Measurements from ENCODE around the gene SMAD3. TPM values are rescaled to one million over a fixed set of nuclear protein-coding genes. Genes with fewer than 3 reads are reported as not detected.

The SMAD3 gene
- polyA plus RNA-seq, 1 donor from 2014 or later, result 1.0 TPM

DNA sequence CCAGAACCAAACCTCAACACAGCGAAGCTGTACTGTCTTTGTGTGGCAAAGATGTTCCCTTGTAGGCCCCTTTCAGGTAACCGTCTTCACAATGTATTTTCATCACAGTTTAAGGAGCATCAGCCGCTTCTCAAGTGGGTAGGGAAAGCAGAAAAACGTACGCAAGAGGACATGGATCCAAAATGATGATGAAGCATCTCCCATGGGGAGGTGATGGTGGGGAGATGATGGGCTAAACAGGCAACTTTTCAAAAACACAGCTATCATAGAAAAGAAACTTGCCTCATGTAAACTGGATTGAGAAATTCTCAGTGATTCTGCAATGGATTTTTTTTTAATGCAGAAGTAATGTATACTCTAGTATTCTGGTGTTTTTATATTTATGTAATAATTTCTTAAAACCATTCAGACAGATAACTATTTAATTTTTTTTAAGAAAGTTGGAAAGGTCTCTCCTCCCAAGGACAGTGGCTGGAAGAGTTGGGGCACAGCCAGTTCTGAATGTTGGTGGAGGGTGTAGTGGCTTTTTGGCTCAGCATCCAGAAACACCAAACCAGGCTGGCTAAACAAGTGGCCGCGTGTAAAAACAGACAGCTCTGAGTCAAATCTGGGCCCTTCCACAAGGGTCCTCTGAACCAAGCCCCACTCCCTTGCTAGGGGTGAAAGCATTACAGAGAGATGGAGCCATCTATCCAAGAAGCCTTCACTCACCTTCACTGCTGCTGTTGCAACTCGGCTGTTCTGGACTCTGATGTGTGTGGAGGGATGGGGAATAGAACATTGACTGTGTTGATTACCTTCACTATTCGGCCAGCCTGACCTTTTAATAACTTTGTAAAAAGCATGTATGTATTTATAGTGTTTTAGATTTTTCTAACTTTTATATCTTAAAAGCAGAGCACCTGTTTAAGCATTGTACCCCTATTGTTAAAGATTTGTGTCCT, 129.0 kb downstream of the SMAD3 start:
- Histone ChIP-seq H3K79me2 (replicated peaks; ENCODE audit: insufficient read depth, low read length) (no peaks in the 10 kb centered on the region), H3K4me3 (ENCODE audit: low read length) (no peak overlapping the region), H3K9me3 (ENCODE audit: low read length) (no peaks in the 10 kb centered on the region), H4K20me1 (ENCODE audit: insufficient read depth) (no peaks in the 10 kb centered on the region), H3K27me3 (ENCODE audit: insufficient read depth, low read depth, low read length) (no peaks in the 10 kb centered on the region), H3K27ac (ENCODE audit: low read length) (no peak overlapping the region), H3K9me2 (ENCODE audit: insufficient read depth, low read length) (no peaks in the 10 kb centered on the region), H3F3A (ENCODE audit: insufficient read depth, low read length, poor library complexity, severe bottlenecking) (no peaks in the 10 kb centered on the region), H3K36me3 (ENCODE audit: insufficient read depth, low read length) (peaks cover under 1% of the 10 kb centered on the region), H3K9ac (ENCODE audit: low read length) (no peak overlapping the region), H2AFZ (ENCODE audit: low read depth, low read length) (no peak overlapping the region), H3K4me2 (ENCODE audit: low read length) (no peak overlapping the region)
- TF ChIP-seq POLR2AphosphoS5 (IDR thresholded peaks at IDR 0.05) (no peak), CTCF (IDR thresholded peaks at IDR 0.05; ENCODE audit: poor library complexity, severe bottlenecking) (no peak), EP300 (conservative IDR thresholded peaks at IDR 0.05; ENCODE audit: poor library complexity, severe bottlenecking) (no peak)

- Histone ChIP-seq H3K36me3 (ENCODE audit: insufficient read depth, low read length) (peaks cover 8% of the 10 kb centered on the region), H3K9ac (ENCODE audit: low read length) (no peak overlapping the region), H3K79me2 (replicated peaks; ENCODE audit: insufficient read depth, low read length) (no peaks in the 10 kb centered on the region), H4K20me1 (ENCODE audit: insufficient read depth) (no peaks in the 10 kb centered on the region), H3K9me2 (ENCODE audit: insufficient read depth, low read length) (no peaks in the 10 kb centered on the region), H3K4me2 (ENCODE audit: low read length) (no peak overlapping the region), H3K9me3 (ENCODE audit: low read length) (no peaks in the 10 kb centered on the region), H3F3A (ENCODE audit: insufficient read depth, low read length, poor library complexity, severe bottlenecking) (no peaks in the 10 kb centered on the region), H3K4me3 (ENCODE audit: low read length) (no peak overlapping the region), H2AFZ (ENCODE audit: low read depth, low read length) (no peak overlapping the region), H3K27me3 (ENCODE audit: insufficient read depth, low read depth, low read length) (no peaks in the 10 kb centered on the region), H3K27ac (ENCODE audit: low read length) (no peak overlapping the region)
- TF ChIP-seq EP300 (conservative IDR thresholded peaks at IDR 0.05; ENCODE audit: poor library complexity, severe bottlenecking) (no peak), EZH2 (IDR thresholded peaks at IDR 0.05; ENCODE audit: borderline replicate concordance, insufficient read depth, low read length, poor library complexity, severe bottlenecking) (no peak), CTCF (IDR thresholded peaks at IDR 0.05; ENCODE audit: poor library complexity, severe bottlenecking) (no peak), SMC3 (conservative IDR thresholded peaks at IDR 0.05; ENCODE audit: poor library complexity) (no peak), TAF1 (IDR thresholded peaks at IDR 0.05; ENCODE audit: low read depth) (no peak), RAD21 (conservative IDR thresholded peaks at IDR 0.05) (no peak), POLR2AphosphoS5 (IDR thresholded peaks at IDR 0.05) (no peak), MXI1 (conservative IDR thresholded peaks at IDR 0.05; ENCODE audit: poor library complexity, severe bottlenecking) (no peak)
- TF ChIP-seq, protein P1, sequence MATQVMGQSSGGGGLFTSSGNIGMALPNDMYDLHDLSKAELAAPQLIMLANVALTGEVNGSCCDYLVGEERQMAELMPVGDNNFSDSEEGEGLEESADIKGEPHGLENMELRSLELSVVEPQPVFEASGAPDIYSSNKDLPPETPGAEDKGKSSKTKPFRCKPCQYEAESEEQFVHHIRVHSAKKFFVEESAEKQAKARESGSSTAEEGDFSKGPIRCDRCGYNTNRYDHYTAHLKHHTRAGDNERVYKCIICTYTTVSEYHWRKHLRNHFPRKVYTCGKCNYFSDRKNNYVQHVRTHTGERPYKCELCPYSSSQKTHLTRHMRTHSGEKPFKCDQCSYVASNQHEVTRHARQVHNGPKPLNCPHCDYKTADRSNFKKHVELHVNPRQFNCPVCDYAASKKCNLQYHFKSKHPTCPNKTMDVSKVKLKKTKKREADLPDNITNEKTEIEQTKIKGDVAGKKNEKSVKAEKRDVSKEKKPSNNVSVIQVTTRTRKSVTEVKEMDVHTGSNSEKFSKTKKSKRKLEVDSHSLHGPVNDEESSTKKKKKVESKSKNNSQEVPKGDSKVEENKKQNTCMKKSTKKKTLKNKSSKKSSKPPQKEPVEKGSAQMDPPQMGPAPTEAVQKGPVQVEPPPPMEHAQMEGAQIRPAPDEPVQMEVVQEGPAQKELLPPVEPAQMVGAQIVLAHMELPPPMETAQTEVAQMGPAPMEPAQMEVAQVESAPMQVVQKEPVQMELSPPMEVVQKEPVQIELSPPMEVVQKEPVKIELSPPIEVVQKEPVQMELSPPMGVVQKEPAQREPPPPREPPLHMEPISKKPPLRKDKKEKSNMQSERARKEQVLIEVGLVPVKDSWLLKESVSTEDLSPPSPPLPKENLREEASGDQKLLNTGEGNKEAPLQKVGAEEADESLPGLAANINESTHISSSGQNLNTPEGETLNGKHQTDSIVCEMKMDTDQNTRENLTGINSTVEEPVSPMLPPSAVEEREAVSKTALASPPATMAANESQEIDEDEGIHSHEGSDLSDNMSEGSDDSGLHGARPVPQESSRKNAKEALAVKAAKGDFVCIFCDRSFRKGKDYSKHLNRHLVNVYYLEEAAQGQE (IDR thresholded peaks at IDR 0.05; ENCODE audit: borderline replicate concordance), result no peak
These were observed 129.9 kb downstream of the SMAD3 start for GRCh38 chr15:67195305-67195704.

Measured in neural cell (in vitro differentiated cells).